Calu3 (cell line): ENCODE data around the gene ATG16L1. TPM values are rescaled to one million over a fixed set of nuclear protein-coding genes. Genes with fewer than 3 reads are reported as not detected.

Experiments
- BruUV-seq: library from RNA; stranded (reverse); fragments of 400-500 nt; replicated peaks from 2 replicates; lab custom pipeline; 2021; lab: Mats Ljungman, UMichigan
- CTCF ChIA-PET: fragments of 300-600 bp; sonication (Branson Sonifier 250); formaldehyde crosslinking; loops from one replicate; lab custom pipeline; 2022; ENCODE audit warnings: antibody characterized with exemption; lab: Charles Lee
- DNase-seq: peaks from one replicate; pipeline ENCODE4 v3.0.0; 2022
- H3K27ac Mint-ChIP-seq: one replicate; pipeline ENCODE4 v1.8.0; 2022; ENCODE audit warnings: mixed read lengths; ENCODE audit not compliant: unreplicated experiment
- H3K27me3 Mint-ChIP-seq: one replicate; pipeline ENCODE4 v1.8.0; 2022; ENCODE audit warnings: mixed read lengths; ENCODE audit not compliant: unreplicated experiment
- H3K36me3 Mint-ChIP-seq: one replicate; pipeline ENCODE4 v1.8.0; 2022; ENCODE audit warnings: mild to moderate bottlenecking, moderate library complexity, mixed read lengths; ENCODE audit not compliant: insufficient read depth, unreplicated experiment
- H3K4me1 Mint-ChIP-seq: one replicate; pipeline ENCODE4 v1.8.0; 2022; ENCODE audit warnings: mild to moderate bottlenecking, low read depth, mixed read lengths; ENCODE audit not compliant: unreplicated experiment
- H3K4me3 Mint-ChIP-seq: one replicate; pipeline ENCODE4 v1.8.0; 2022; ENCODE audit warnings: mild to moderate bottlenecking, low read depth, moderate library complexity, mixed read lengths; ENCODE audit not compliant: unreplicated experiment
- H3K9me3 Mint-ChIP-seq: one replicate; pipeline ENCODE4 v1.8.0; 2022; ENCODE audit warnings: low read depth, mixed read lengths; ENCODE audit not compliant: unreplicated experiment
- CTCF ChIP-seq: fragments of 200-600 bp; IDR thresholded peaks from one replicate; pipeline ENCODE4 v1.8.0; 2022; ENCODE audit warnings: antibody characterized with exemption; ENCODE audit not compliant: unreplicated experiment
- intact Hi-C: fragments of 100-400 bp; cut with micrococcal nuclease; formaldehyde crosslinking; loops from one replicate; pipeline ENCODE4 v1.10.0; 2022; ENCODE audit not compliant: unreplicated experiment
- total RNA-seq: library from RNA; stranded (reverse); gene quantifications from 2 replicates; pipeline ENCODE4 v1.2.3, GENCODE V29; 2022

The ATG16L1 gene
- total RNA-seq, 1 experiment from 2014 or later, result 45.0 TPM

GRCh38 chr2:233338046-233338445 lies 86.6 kb downstream of the ATG16L1 start:
- Mint-ChIP-seq H3K27ac (no peak overlapping the region), H3K4me3 (no peak overlapping the region), H3K27me3 (peaks cover 50% of the 10 kb centered on the region), H3K9me3 (peaks cover 2% of the 10 kb centered on the region), H3K4me1 (no peaks in the 10 kb centered on the region), H3K36me3 (no peaks in the 10 kb centered on the region)
- CTCF ChIA-PET, result no interaction called here
- no TSS peak for BruUV-seq
- DNase-seq, result no peak
- intact Hi-C loops, result no loop called here
- no peak for TF ChIP-seq CTCF

- no peaks in the 10 kb centered on the region for H3K36me3 Mint-ChIP-seq
- TF ChIP-seq CTCF, result no peak
- BruUV-seq, result no TSS peak
- no peak overlapping the region for H3K4me3 Mint-ChIP-seq
- peaks cover 2% of the 10 kb centered on the region for H3K9me3 Mint-ChIP-seq
- H3K4me1 Mint-ChIP-seq, result no peaks in the 10 kb centered on the region
- no peak overlapping the region for H3K27ac Mint-ChIP-seq
- no peak for DNase-seq
- CTCF ChIA-PET, result no interaction called here
- intact Hi-C loops, result no loop called here
- H3K27me3 Mint-ChIP-seq, result peaks cover 41% of the 10 kb centered on the region
Measured at GRCh38 chr2:233338812-233339368, 87.4 kb downstream of the ATG16L1 start.

- no peak for DNase-seq
- TF ChIP-seq CTCF, result no peak
- H3K27ac Mint-ChIP-seq, result no peak overlapping the region
- peaks cover 36% of the 10 kb centered on the region for H3K27me3 Mint-ChIP-seq
- BruUV-seq, result no TSS peak
- no peaks in the 10 kb centered on the region for H3K36me3 Mint-ChIP-seq
- no peak overlapping the region for H3K4me3 Mint-ChIP-seq
- intact Hi-C loops, result no loop called here
- no peaks in the 10 kb centered on the region for H3K4me1 Mint-ChIP-seq
- peaks cover 2% of the 10 kb centered on the region for H3K9me3 Mint-ChIP-seq
- CTCF ChIA-PET, result no interaction called here
Measured at GRCh38 chr2:233339427-233339826, 88.0 kb downstream of the ATG16L1 start.

- BruUV-seq, result no TSS peak
- Mint-ChIP-seq H3K4me3 (no peak overlapping the region), H3K9me3 (peaks cover 2% of the 10 kb centered on the region), H3K27me3 (peaks cover 23% of the 10 kb centered on the region), H3K27ac (no peak overlapping the region), H3K4me1 (no peaks in the 10 kb centered on the region), H3K36me3 (no peaks in the 10 kb centered on the region)
- intact Hi-C loops, result no loop called here
- no peak for TF ChIP-seq CTCF
- no peak for DNase-seq
- CTCF ChIA-PET, result interaction anchor here (1.2 kb wide), 1 partner anchor 13 kb away, joined by 3 read pairs; no protein-coding TSS in a partner anchor
Measured at GRCh38 chr2:233341296-233341695, 89.8 kb downstream of the ATG16L1 start.
